ENCODE data around the gene CD101.

GRCh38 chr1:117059678-117060440, 58.3 kb downstream of the CD101 start, which contains the start of gene TTF2:
- no peak for TF ChIP-seq CTCF (IDR thresholded peaks at IDR 0.05; ENCODE audit: poor library complexity)
- no peak for TF ChIP-seq EZH2phosphoT487 (IDR thresholded peaks at IDR 0.05; ENCODE audit: low read depth, severe bottlenecking, unreplicated experiment)
- no peak for TF ChIP-seq EZH2 (IDR thresholded peaks at IDR 0.05; ENCODE audit: borderline replicate concordance)
